Right lobe of liver (tissue), 6 donors: Measurements from ENCODE around the gene SRD5A3. TPM values are rescaled to one million over a fixed set of nuclear protein-coding genes. Genes with fewer than 3 reads are reported as not detected.

Source experiments
- ATAC-seq, 4 donors: fragments of 200-7000 bp; cut with Tn5 transposase; one replicate each; pipeline ENCODE4 v1.9.1; 2020; ENCODE audit warnings: mild to moderate bottlenecking in 4 of 4, moderate library complexity in 4 of 4
- DNase-seq, 3 donors: peaks; one replicate each; pipeline ENCODE4 v3.0.0-alpha.2; 2020
- H3K27ac ChIP-seq, 3 donors: fragments of 200-600 bp; one replicate each; pipeline ENCODE4 v1.8.0; 2022
- H3K27me3 ChIP-seq, 2 donors: fragments of 200-600 bp; one replicate each; pipeline ENCODE4 v1.8.0; 2022
- H3K36me3 ChIP-seq, 4 donors: fragments of 200-600 bp; sonication (generic) in 1 of 4; one replicate each; pipeline versions ENCODE4 v1.5.1 to v1.8.0; 2017 to 2022; ENCODE audit warnings: control low read depth in 1 of 4
- H3K4me1 ChIP-seq, 4 donors: fragments of 200-600 bp; sonication (generic) in 1 of 4; one replicate each; pipeline versions ENCODE4 v1.5.1 to v1.8.0; 2017 to 2022; ENCODE audit warnings: control low read depth in 1 of 4
- H3K4me3 ChIP-seq, 3 donors: fragments of 200-600 bp; one replicate each; pipeline ENCODE4 v1.8.0; 2022
- H3K9me3 ChIP-seq, 4 donors: fragments of 200-600 bp; sonication (generic) in 1 of 4; one replicate each; pipeline versions ENCODE4 v1.5.1 to v1.8.0; 2017 to 2022; ENCODE audit warnings: control low read depth in 1 of 4
- CTCF ChIP-seq, 4 donors: fragments of 200-600 bp in 3 of 4; fragments of 450-650 bp in 1 of 4; IDR thresholded peaks; one replicate each; pipeline versions ENCODE4 v1.5.1 to v1.8.0; 2016 to 2022; ENCODE audit warnings: antibody characterized with exemption in 4 of 4, mild to moderate bottlenecking in 2 of 4
- POLR2A ChIP-seq: fragments of 450-650 bp; IDR thresholded peaks from one replicate; pipeline ENCODE4 v1.6.1; 2017; ENCODE audit warnings: antibody characterized with exemption, mild to moderate bottlenecking
- WGBS: methylation state at CpG from one replicate; pipeline ENCODE4 v1.1.6; 2018; ENCODE audit warnings: low coverage, low lambda C conversion rate; ENCODE audit not compliant: insufficient coverage; ENCODE audit errors: missing lambda C conversion rate; 5-methylcytosine and 5-hydroxymethylcytosine counted together
- intact Hi-C, 2 donors: fragments of 100-400 bp; cut with DNase I; formaldehyde crosslinking; loops; one replicate each; pipeline versions ENCODE4 v1.11.2 to v1.14.1; 2022
- total RNA-seq, 6 experiments: library from RNA; depleted of rRNA in 2 of 6; stranded (reverse); fragments of >200 nt in 2 of 6; fragmentation: NEBNext Ultra II Directional in 3 of 6; extraction: Animal tissue kit (Norgen Biotek cat#: 25700) in 3 of 6; gene quantifications; one replicate each; pipeline versions ENCODE4 v1.1.0 to v1.2.4, GENCODE V29; 2016 to 2023
- donor health status: DM: no; HTN: yes; CAD: no.
- donor health status: DM: no; HTN: no; CAD: no.
- donor health status: DM: no; HTN: no; CAD: no.
- donor health status: DM: no; HTN: yes; CAD: no.
- donor health status: DM: no; HTN: yes; CAD: no.

Gene SRD5A3
- total RNA-seq, 6 experiments from 2014 or later = 7.7 to 13.9 (median 9.9) TPM

GRCh38 chr4:55338486-55338885 is 7.6 kb upstream of the SRD5A3 start:
- Histone ChIP-seq H3K9me3 (no peaks in the 10 kb centered on the region), H3K27me3 (no peaks in the 10 kb centered on the region), H3K4me1 (no peaks in the 10 kb centered on the region), H3K27ac (no peak overlapping the region), H3K36me3 (no peaks in the 10 kb centered on the region), H3K4me3 (no peak overlapping the region)
- no peak for DNase-seq
- WGBS = 46% methylated on average over 4 of the region's 4 CpGs
- intact Hi-C loops = no loop called here
- TF ChIP-seq CTCF (IDR thresholded peaks at IDR 0.05) (no peak), POLR2A (no peak)
- no peak for ATAC-seq

GRCh38 chr4:55340266-55340665 is 5.8 kb upstream of the SRD5A3 start:
- no peaks in the 10 kb centered on the region for H3K9me3 ChIP-seq
- WGBS = 42% methylated on average over 3 of the region's 3 CpGs
- H3K27me3 ChIP-seq = no peaks in the 10 kb centered on the region
- no peaks in the 10 kb centered on the region for H3K36me3 ChIP-seq
- no peak overlapping the region for H3K27ac ChIP-seq
- no peak for ATAC-seq
- DNase-seq = no peak
- H3K4me1 ChIP-seq = no peaks in the 10 kb centered on the region
- TF ChIP-seq CTCF (IDR thresholded peaks at IDR 0.05) = no peak
- TF ChIP-seq POLR2A = no peak
- intact Hi-C loops = no loop called here
- H3K4me3 ChIP-seq = no peak overlapping the region

- no peak for DNase-seq
- no peak for ATAC-seq
- intact Hi-C loops = no loop called here
- Histone ChIP-seq H3K27ac (no peak overlapping the region), H3K27me3 (no peaks in the 10 kb centered on the region), H3K4me1 (peaks cover 0 to 10% (median 3%) of the 10 kb centered on the region in 4 donors), H3K4me3 (no peak overlapping the region), H3K9me3 (no peaks in the 10 kb centered on the region), H3K36me3 (no peaks in the 10 kb centered on the region)
- TF ChIP-seq CTCF (IDR thresholded peaks at IDR 0.05) = no peak
- no peak for TF ChIP-seq POLR2A
- 88% methylated on average over 4 of the region's 7 CpGs for WGBS
These were observed 2.2 kb upstream of the SRD5A3 start for GRCh38 chr4:55343887-55344286.

- no peak for ATAC-seq
- intact Hi-C loops = no loop called here
- Histone ChIP-seq H3K9me3 (no peaks in the 10 kb centered on the region), H3K27me3 (no peaks in the 10 kb centered on the region), H3K27ac (no peak overlapping the region), H3K4me3 (no peak overlapping the region), H3K36me3 (no peaks in the 10 kb centered on the region), H3K4me1 (peaks cover 0 to 10% (median 3%) of the 10 kb centered on the region in 4 donors)
- 75% methylated on average over 1 of the region's 3 CpGs for WGBS
- DNase-seq = no peak
- TF ChIP-seq CTCF (IDR thresholded peaks at IDR 0.05) = no peak
- TF ChIP-seq POLR2A = no peak
These were observed 988 bp upstream of the SRD5A3 start for GRCh38 chr4:55345054-55345453.

- DNase-seq (peak in 2 of 3 donors; percentile 23 to 47), ATAC-seq (peak; percentile 8 to 24 (median 14))
- Histone ChIP-seq H3K4me3 (peak overlapping the region; percentile 65 to 73 (median 67)), H3K36me3 (no peaks in the 10 kb centered on the region), H3K4me1 (peaks cover 0 to 10% (median 3%) of the 10 kb centered on the region in 4 donors), H3K27ac (peak overlapping the region; percentile 92 to 94 (median 92)), H3K27me3 (no peaks in the 10 kb centered on the region), H3K9me3 (no peaks in the 10 kb centered on the region)
- TF ChIP-seq POLR2A = no peak
- TF ChIP-seq CTCF (IDR thresholded peaks at IDR 0.05) = no peak
- WGBS = 35% methylated on average over 8 of the region's 16 CpGs
- intact Hi-C loops = no loop called here
These were observed 811 bp downstream of the SRD5A3 start for GRCh38 chr4:55346851-55347255.
